Endothelial cell of umbilical vein (primary cell): ENCODE results near the gene PPP2R2D. TPM values are rescaled to one million over a fixed set of nuclear protein-coding genes. Genes with fewer than 3 reads are reported as not detected.

Source experiments
- BruUV-seq: library from RNA; stranded (reverse); fragments of 400-500 nt; replicated peaks from 2 replicates; lab custom pipeline; 2021; lab: Mats Ljungman, UMichigan
- CTCF ChIA-PET: fragments of 300-600, 350-600 bp; sonication (Branson Sonifier 250); formaldehyde crosslinking; loops from one replicate; lab custom pipeline; 2021; ENCODE audit warnings: antibody characterized with exemption, inconsistent platforms; lab: Charles Lee
- POLR2A ChIA-PET: fragments of 300-600, 350-600 bp; sonication (Branson Sonifier 250); formaldehyde crosslinking; loops from one replicate; lab custom pipeline; 2021; ENCODE audit warnings: antibody characterized with exemption, inconsistent platforms; lab: Charles Lee
- DNase-seq: peaks from one replicate; pipeline ENCODE4 v3.0.0-alpha.2; 2011; ENCODE audit warnings: low read depth, low spot score
- FAIRE-seq: peaks from 2 replicates; lab custom pipeline; 2011; peaks lifted over from hg19 to GRCh38; lab: Jason Lieb, UNC
- H2AFZ ChIP-seq: 2 replicates; pipeline ENCODE4 v1.6.0; 2012; ENCODE audit warnings: low read depth, low read length, control low read depth, inconsistent platforms
- H3K27ac ChIP-seq: 2 replicates; pipeline ENCODE4 v1.5.1; 2011; ENCODE audit warnings: low read depth, mild to moderate bottlenecking, control low read depth, low read length, moderate library complexity; ENCODE audit not compliant: insufficient read depth
- H3K27me3 ChIP-seq, 2 experiments: 2 replicates each; pipeline versions ENCODE4 v1.6.0 to v1.6.1; 2011; ENCODE audit warnings: low read length in 2 of 2, mixed read lengths in 1 of 2; ENCODE audit not compliant: control insufficient read depth in 2 of 2, insufficient read depth in 2 of 2
- H3K36me3 ChIP-seq, 2 experiments: 2 replicates in 1 of 2; 3 replicates in 1 of 2; pipeline ENCODE4 v1.5.1; 2011; ENCODE audit warnings: low read length in 2 of 2, mild to moderate bottlenecking in 1 of 2, moderate library complexity in 1 of 2; ENCODE audit not compliant: control insufficient read depth in 2 of 2, insufficient read depth in 2 of 2; ENCODE audit errors: extremely low read depth in 1 of 2
- H3K4me1 ChIP-seq: 3 replicates; pipeline ENCODE4 v1.5.1; 2011; ENCODE audit warnings: mild to moderate bottlenecking, low read length; ENCODE audit not compliant: control insufficient read depth, insufficient read depth; ENCODE audit errors: extremely low read depth
- H3K4me2 ChIP-seq: 2 replicates; pipeline ENCODE4 v1.6.1; 2011; ENCODE audit warnings: low read length, control low read depth, mixed read lengths; ENCODE audit not compliant: insufficient read depth
- H3K4me3 ChIP-seq, 3 experiments: fragments of 200-600 bp in 1 of 3; sonication (generic), shearing (Covaris generic) in 1 of 3; replicated peaks in 1 of 3; 2 replicates each; pipeline ENCODE4 v1.5.1; 2011 to 2016; ENCODE audit warnings: control low read depth in 3 of 3, low read length in 3 of 3, mild to moderate bottlenecking in 2 of 3, inconsistent platforms in 1 of 3, low read depth in 1 of 3, moderate library complexity in 1 of 3; ENCODE audit not compliant: insufficient read depth in 1 of 3
- H3K79me2 ChIP-seq: 2 replicates; pipeline ENCODE4 v1.6.0; 2012; ENCODE audit warnings: low read length, inconsistent platforms; ENCODE audit not compliant: control insufficient read depth, insufficient read depth
- H3K9ac ChIP-seq: replicated peaks from 2 replicates; pipeline ENCODE3; 2011; ENCODE audit warnings: low read length, control low read depth; ENCODE audit not compliant: insufficient read depth; ENCODE audit errors: extremely low read depth
- H3K9me1 ChIP-seq: replicated peaks from 3 replicates; pipeline ENCODE4 v1.6.0; 2011; ENCODE audit warnings: mild to moderate bottlenecking, low read length; ENCODE audit not compliant: control insufficient read depth, insufficient read depth; ENCODE audit errors: extremely low read depth
- H3K9me3 ChIP-seq: replicated peaks from 2 replicates; pipeline ENCODE4 v1.5.1; 2012; ENCODE audit warnings: low read length, inconsistent platforms; ENCODE audit not compliant: control insufficient read depth, insufficient read depth
- H4K20me1 ChIP-seq: replicated peaks from 2 replicates; pipeline ENCODE3; 2011; ENCODE audit warnings: mild to moderate bottlenecking, low read length; ENCODE audit not compliant: control insufficient read depth, insufficient read depth; ENCODE audit errors: extremely low read depth
- EZH2 ChIP-seq: IDR thresholded peaks from 2 replicates; pipeline ENCODE4 v1.6.1; 2012; ENCODE audit warnings: borderline replicate concordance, low read depth, mild to moderate bottlenecking, moderate library complexity, low read length, inconsistent platforms; ENCODE audit not compliant: severe bottlenecking
- FOS ChIP-seq: IDR thresholded peaks from 2 replicates; pipeline ENCODE4 v1.6.1; 2011; ENCODE audit warnings: mild to moderate bottlenecking, low read length, moderate library complexity, borderline replicate concordance; ENCODE audit not compliant: insufficient read depth
- GATA2 ChIP-seq: IDR thresholded peaks from 2 replicates; pipeline ENCODE4 v1.7.0; 2011; ENCODE audit warnings: low read depth, mild to moderate bottlenecking, moderate library complexity, mixed read lengths, low read length; ENCODE audit not compliant: insufficient read length, insufficient read depth
- JUN ChIP-seq: IDR thresholded peaks from 2 replicates; pipeline ENCODE4 v1.6.1; 2011; ENCODE audit warnings: borderline replicate concordance, low read depth; ENCODE audit not compliant: insufficient read length, insufficient read depth
- MYC ChIP-seq: IDR thresholded peaks from one replicate; pipeline ENCODE4 v1.6.1; 2011; ENCODE audit warnings: mild to moderate bottlenecking, low read depth, low read length
- POLR2A ChIP-seq: IDR thresholded peaks from 2 replicates; pipeline ENCODE4 v1.6.1; 2012; ENCODE audit warnings: low read depth, mild to moderate bottlenecking, control low read depth, low read length
- POLR2AphosphoS5 ChIP-seq: IDR thresholded peaks from 2 replicates; pipeline ENCODE4 v1.6.1; 2012; ENCODE audit warnings: low read depth, mild to moderate bottlenecking, control low read depth, low read length, moderate library complexity; ENCODE audit not compliant: insufficient read depth
- dilution Hi-C: fragments of 300-500 bp; cut with MboI; formaldehyde crosslinking; loops from one replicate; pipeline ENCODE4 v1.15.0; 2019; ENCODE audit warnings: low sequenced_read_pairs; ENCODE audit not compliant: extremely low pct_ligation_motif_present
- intact Hi-C: fragments of 100-400 bp; cut with micrococcal nuclease; formaldehyde crosslinking; loops from one replicate; pipeline ENCODE4 v1.10.0; 2022
- polyA plus RNA-seq, 4 experiments: library from polyadenylated mRNA; depleted of rRNA in 3 of 4; stranded (reverse) in 3 of 4; unstranded in 1 of 4; fragments of >200 nt; gene quantifications; 2 replicates each; pipeline versions ENCODE4 v1.2.1 to v1.2.3, GENCODE V29; 2011 to 2012; ENCODE audit warnings: missing spikeins in 1 of 4
- total RNA-seq: library from RNA; stranded (reverse); gene quantifications from 2 replicates; pipeline ENCODE4 v1.2.3, GENCODE V29; 2021
- TF ChIP-seq, protein P1 (sequence below), 2 donors: IDR thresholded peaks; 1 replicate in 1 of 2; 2 replicates in 1 of 2; pipeline ENCODE4 v1.5.1; 2011; ENCODE audit warnings: low read length in 2 of 2, mild to moderate bottlenecking in 2 of 2, moderate library complexity in 2 of 2, control low read depth in 1 of 2, inconsistent platforms in 1 of 2, low read depth in 1 of 2; ENCODE audit not compliant: insufficient read depth in 1 of 2; ENCODE audit errors: extremely low read depth in 1 of 2
- TF ChIP-seq, protein P2 (sequence below): IDR thresholded peaks from 2 replicates; pipeline ENCODE4 v1.6.1; 2011; ENCODE audit not compliant: insufficient read depth, insufficient read length

PPP2R2D gene
- total and polyA plus RNA-seq, 2 donors (not counting 3 experiments of a cell fraction or from before 2014, with no cell fraction given) = 29.9 to 36.3 TPM

DNA sequence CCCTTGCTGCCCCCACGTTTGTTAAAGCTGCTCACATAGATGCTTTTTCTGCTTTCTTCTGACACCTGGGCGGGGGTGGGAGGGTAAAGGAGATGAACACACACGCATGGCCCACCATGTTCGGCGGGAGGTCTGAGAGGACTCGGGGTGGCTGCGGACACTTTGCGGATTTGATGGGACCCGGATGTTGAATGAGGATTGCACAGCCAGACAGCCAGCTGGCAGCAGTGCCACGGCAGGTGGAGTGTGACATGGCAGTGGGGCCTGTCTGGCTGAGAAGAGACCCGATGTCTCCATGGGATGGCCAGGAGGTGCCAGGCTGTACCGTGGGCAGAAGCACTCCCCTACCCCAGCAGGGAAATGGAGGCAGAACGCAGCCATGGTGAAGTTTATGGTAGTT lies 31.2 kb downstream of the PPP2R2D start:
- Histone ChIP-seq H3K27me3 (no peaks in the 10 kb centered on the region), H3K79me2 (peaks cover 90% of the 10 kb centered on the region), H3K36me3 (peaks cover 0 to 3% of the 10 kb centered on the region in 2 experiments), H3K9me1 (no peaks in the 10 kb centered on the region), H4K20me1 (no peaks in the 10 kb centered on the region), H3K4me2 (no peak overlapping the region), H3K9ac (no peak overlapping the region), H3K4me1 (peaks cover 48% of the 10 kb centered on the region), H3K27ac (no peak overlapping the region), H3K4me3 (no peak overlapping the region), H2AFZ (no peak overlapping the region), H3K9me3 (no peaks in the 10 kb centered on the region)
- no peak for DNase-seq
- ChIA-PET CTCF (interaction anchor here (2.0 kb wide), 1 partner anchor 14 kb away, joined by 15 read pairs; no protein-coding TSS in a partner anchor), POLR2A (interaction anchor here (0.8 kb wide), 1 partner anchor 32 kb away, joined by 3 read pairs; no protein-coding TSS in a partner anchor)
- no TSS peak for BruUV-seq
- no peak for FAIRE-seq
- dilution Hi-C loops (no loop called here), intact Hi-C loops (no loop called here)
- no peak for TF ChIP-seq FOS
- no peak for TF ChIP-seq EZH2
- TF ChIP-seq JUN = no peak
- TF ChIP-seq, protein P1, sequence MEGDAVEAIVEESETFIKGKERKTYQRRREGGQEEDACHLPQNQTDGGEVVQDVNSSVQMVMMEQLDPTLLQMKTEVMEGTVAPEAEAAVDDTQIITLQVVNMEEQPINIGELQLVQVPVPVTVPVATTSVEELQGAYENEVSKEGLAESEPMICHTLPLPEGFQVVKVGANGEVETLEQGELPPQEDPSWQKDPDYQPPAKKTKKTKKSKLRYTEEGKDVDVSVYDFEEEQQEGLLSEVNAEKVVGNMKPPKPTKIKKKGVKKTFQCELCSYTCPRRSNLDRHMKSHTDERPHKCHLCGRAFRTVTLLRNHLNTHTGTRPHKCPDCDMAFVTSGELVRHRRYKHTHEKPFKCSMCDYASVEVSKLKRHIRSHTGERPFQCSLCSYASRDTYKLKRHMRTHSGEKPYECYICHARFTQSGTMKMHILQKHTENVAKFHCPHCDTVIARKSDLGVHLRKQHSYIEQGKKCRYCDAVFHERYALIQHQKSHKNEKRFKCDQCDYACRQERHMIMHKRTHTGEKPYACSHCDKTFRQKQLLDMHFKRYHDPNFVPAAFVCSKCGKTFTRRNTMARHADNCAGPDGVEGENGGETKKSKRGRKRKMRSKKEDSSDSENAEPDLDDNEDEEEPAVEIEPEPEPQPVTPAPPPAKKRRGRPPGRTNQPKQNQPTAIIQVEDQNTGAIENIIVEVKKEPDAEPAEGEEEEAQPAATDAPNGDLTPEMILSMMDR (IDR thresholded peaks at IDR 0.05; ENCODE audit: extremely low read depth in 1 of 2, insufficient read depth in 1 of 2, low read depth in 1 of 2, low read length in 2 of 2) = no peak
- no peak for TF ChIP-seq POLR2A
- no peak for TF ChIP-seq MYC
- no peak for TF ChIP-seq GATA2
- TF ChIP-seq, protein P2, sequence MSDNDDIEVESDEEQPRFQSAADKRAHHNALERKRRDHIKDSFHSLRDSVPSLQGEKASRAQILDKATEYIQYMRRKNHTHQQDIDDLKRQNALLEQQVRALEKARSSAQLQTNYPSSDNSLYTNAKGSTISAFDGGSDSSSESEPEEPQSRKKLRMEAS = no peak
- TF ChIP-seq POLR2AphosphoS5 = no peak
